Small intestine (tissue), 16 donors: ENCODE results near the gene ANAPC1. TPM values are rescaled to one million over a fixed set of nuclear protein-coding genes. Genes with fewer than 3 reads are reported as not detected.
A peak's percentile ranks its signal among the peaks of the same experiment; 100 is the strongest.

ENCODE experiments used
- DNase-seq, 2 donors: peaks; one replicate each; pipeline versions ENCODE4 v3.0.0 to v3.0.0-alpha.2; 2013
- FAIRE-seq: peaks from 2 replicates; lab custom pipeline; 2012; peaks lifted over from hg19 to GRCh38; lab: Jason Lieb, UNC
- H3K27ac ChIP-seq, 3 donors: one replicate each; pipeline ENCODE4 v1.5.1; 2013; ENCODE audit warnings: low read length in 2 of 3, mild to moderate bottlenecking in 2 of 3, control low read depth in 1 of 3, inconsistent platforms in 1 of 3, low read depth in 1 of 3, moderate library complexity in 1 of 3
- H3K27me3 ChIP-seq, 3 donors: one replicate each; pipeline ENCODE4 v1.6.1; 2013; ENCODE audit warnings: low read length in 3 of 3, inconsistent platforms in 1 of 3; ENCODE audit not compliant: control insufficient read depth in 3 of 3, insufficient read depth in 3 of 3
- H3K36me3 ChIP-seq, 3 donors: one replicate each; pipeline ENCODE4 v1.6.1; 2013; ENCODE audit warnings: low read length in 3 of 3, inconsistent platforms in 1 of 3, low read depth in 1 of 3, mild to moderate bottlenecking in 1 of 3, moderate library complexity in 1 of 3; ENCODE audit not compliant: control insufficient read depth in 3 of 3, insufficient read depth in 2 of 3
- H3K4me1 ChIP-seq, 3 donors: one replicate each; pipeline ENCODE4 v1.6.1; 2013; ENCODE audit warnings: low read length in 2 of 3, inconsistent platforms in 1 of 3, low read depth in 1 of 3, mild to moderate bottlenecking in 1 of 3, moderate library complexity in 1 of 3; ENCODE audit not compliant: control insufficient read depth in 3 of 3, insufficient read depth in 2 of 3
- H3K4me3 ChIP-seq, 3 donors: one replicate each; pipeline ENCODE4 v1.5.1; 2013; ENCODE audit warnings: low read length in 3 of 3, control low read depth in 1 of 3, inconsistent platforms in 1 of 3, low read depth in 1 of 3, mild to moderate bottlenecking in 1 of 3, moderate library complexity in 1 of 3
- H3K9me3 ChIP-seq, 2 donors: one replicate each; pipeline ENCODE4 v1.6.1; 2013; ENCODE audit warnings: low read depth in 1 of 2, low read length in 1 of 2; ENCODE audit not compliant: control insufficient read depth in 2 of 2, insufficient read depth in 1 of 2
- WGBS, 3 donors: extraction: QIAGEN DNeasy Blood & Tissue Kit; methylation state at CpG; one replicate each; pipeline ENCODE4 v1.1.7; 2013; 5-methylcytosine and 5-hydroxymethylcytosine counted together
- long read RNA-seq, 10 donors: transcript quantifications; one replicate each; lab custom pipeline, GENCODE V29; 2026
- polyA plus RNA-seq, 4 donors: library from polyadenylated mRNA; stranded (reverse) in 3 of 4; unstranded in 1 of 4; fragments of 200-250 nt in 3 of 4; fragments of 120-200 nt in 1 of 4; gene quantifications; one replicate each; pipeline versions ENCODE4 v1.2.1 to v1.2.3, GENCODE V29; 2013
- donor health status: healthy with polysubstance abuse.
- donor health status: control.
- donor health status: control.
- donor health status: Bipolar disorder and iron deficiency.
- donor health status: healthy.

The ANAPC1 gene
- 10 to 100 TPM in 2 of 4 donors, 1 to 10 TPM in 2; 2.4 to 23.9 (median 8.4) TPM for polyA plus RNA-seq
- long read RNA-seq, donor 1: 0 reads
- long read RNA-seq, donor 2: 0 reads
- long read RNA-seq, donor 3: 0 reads
- long read RNA-seq, donor 4: 0 reads
- long read RNA-seq, donor 5, partial matches to known transcripts: 0 of 1 reads
- long read RNA-seq, donor 5, other reads (novel, unspliced or antisense): 0 of 1 reads
- long read RNA-seq, donor 6, partial matches to known transcripts: 0 of 1 reads
- long read RNA-seq, donor 6, other reads (novel, unspliced or antisense): 0 of 1 reads
- long read RNA-seq, donor 7: 0 reads
- long read RNA-seq, donor 8: 0 reads
- long read RNA-seq, donor 9: 0 reads
- long read RNA-seq, donor 10, partial matches to known transcripts: 0 of 2 reads
- long read RNA-seq, donor 10, other reads (novel, unspliced or antisense): 0 of 2 reads

- FAIRE-seq (no peak), DNase-seq (peak; percentile 87 to 95)
- H3K36me3 ChIP-seq: peaks cover 0 to 3% (median 2%) of the 10 kb centered on the region in 3 donors
- 0 to 1% (median 0%) methylated on average over 55 to 73 of the region's 73 CpGs for WGBS, 3 donors
- H3K9me3 ChIP-seq: no peaks in the 10 kb centered on the region
- peak within 1 kb of the TSS; percentile 90 to 98 (median 91) for H3K27ac ChIP-seq
- peak within 1 kb of the TSS; percentile 92 to 100 (median 98) for H3K4me3 ChIP-seq
- H3K27me3 ChIP-seq: no peaks in the 10 kb centered on the region
- no peaks in the 10 kb centered on the region for H3K4me1 ChIP-seq
These were observed at the start of gene ANAPC1 for GRCh38 chr2:111883661-111884591. Gene ANAPC1 (minus strand): TSS chr2:111884193. CDS start chr2:111880825, 3,368 bp downstream.

GRCh38 chr2:111932841-111933291, 48.9 kb upstream of the ANAPC1 start:
- WGBS, 3 donors: 65 to 88% (median 71%) methylated on average over 4 of the region's 4 CpGs
- no peak for FAIRE-seq
- H3K27ac ChIP-seq: no peak overlapping the region

GRCh38 chr2:111930875-111931274, 46.9 kb upstream of the ANAPC1 start:
- WGBS, 3 donors: 51 to 73% (median 63%) methylated on average over 2 of the region's 2 CpGs
- H3K4me1 ChIP-seq: no peaks in the 10 kb centered on the region
- H3K27me3 ChIP-seq: no peaks in the 10 kb centered on the region
- H3K9me3 ChIP-seq: no peaks in the 10 kb centered on the region
- no peak overlapping the region for H3K27ac ChIP-seq
- H3K36me3 ChIP-seq: peaks cover 0 to 13% (median 0%) of the 10 kb centered on the region in 3 donors
- DNase-seq (no peak), FAIRE-seq (no peak)
- H3K4me3 ChIP-seq: no peak overlapping the region

More at GRCh38 chr2:111932841-111933291, 48.9 kb upstream of the ANAPC1 start:
- H3K27me3 ChIP-seq: no peaks in the 10 kb centered on the region
- DNase-seq: no peak
- no peak overlapping the region for H3K4me3 ChIP-seq
- no peaks in the 10 kb centered on the region for H3K9me3 ChIP-seq
- peaks cover 0 to 13% (median 0%) of the 10 kb centered on the region in 3 donors for H3K36me3 ChIP-seq
- H3K4me1 ChIP-seq: no peaks in the 10 kb centered on the region

- Histone ChIP-seq H3K36me3 (peaks cover 0 to 13% (median 0%) of the 10 kb centered on the region in 3 donors), H3K27me3 (no peaks in the 10 kb centered on the region), H3K4me3 (no peak overlapping the region), H3K9me3 (no peaks in the 10 kb centered on the region), H3K27ac (no peak overlapping the region), H3K4me1 (no peaks in the 10 kb centered on the region)
- no peak for FAIRE-seq
- 69 to 94% (median 83%) methylated on average over 6 of the region's 6 CpGs for WGBS, 3 donors
- no peak for DNase-seq
These were observed 46.4 kb upstream of the ANAPC1 start for GRCh38 chr2:111930409-111930808.

GRCh38 chr2:111927723-111928122, 43.7 kb upstream of the ANAPC1 start:
- Histone ChIP-seq H3K27me3 (no peaks in the 10 kb centered on the region), H3K9me3 (no peaks in the 10 kb centered on the region), H3K4me3 (no peak overlapping the region), H3K27ac (no peak overlapping the region), H3K4me1 (no peaks in the 10 kb centered on the region), H3K36me3 (peaks cover 0 to 22% (median 0%) of the 10 kb centered on the region in 3 donors)
- WGBS, 3 donors: 72 to 83% (median 76%) methylated on average over 2 of the region's 2 CpGs
- DNase-seq (no peak), FAIRE-seq (no peak)

DNA sequence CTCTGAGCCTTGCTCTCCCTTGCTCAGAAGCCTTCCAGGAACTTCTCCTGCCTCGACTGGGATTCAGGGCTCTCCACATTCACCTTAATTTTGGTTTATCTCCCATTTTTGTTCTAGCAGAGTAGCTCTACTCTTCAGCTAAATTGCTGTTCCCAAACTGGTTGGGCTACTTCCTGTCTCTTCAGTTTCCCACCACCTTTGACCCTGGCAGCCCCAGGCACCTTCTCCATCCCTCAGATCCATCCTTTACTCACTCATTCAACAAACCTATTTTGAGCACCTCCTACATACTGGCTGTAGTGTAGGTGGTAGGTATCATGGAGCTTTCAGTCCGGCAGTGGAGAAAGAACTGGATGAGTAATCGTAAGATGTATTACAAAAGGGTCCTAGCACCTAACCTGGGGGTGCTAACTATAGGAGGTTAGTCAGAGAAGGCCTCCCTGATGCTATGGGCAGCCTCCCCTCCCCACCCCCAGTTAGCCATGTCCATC, 40.7 kb upstream of the ANAPC1 start:
- Histone ChIP-seq H3K27me3 (no peaks in the 10 kb centered on the region), H3K9me3 (no peaks in the 10 kb centered on the region), H3K4me3 (no peak overlapping the region), H3K4me1 (peaks cover 0 to 10% (median 0%) of the 10 kb centered on the region in 3 donors), H3K27ac (no peak overlapping the region), H3K36me3 (peaks cover 0 to 13% (median 0%) of the 10 kb centered on the region in 3 donors)
- FAIRE-seq (no peak), DNase-seq (no peak)
- 82 to 86% (median 85%) methylated on average over 3 of the region's 3 CpGs for WGBS, 3 donors

GRCh38 chr2:111923276-111923804, 39.3 kb upstream of the ANAPC1 start:
- WGBS, 3 donors: 65 to 72% (median 68%) methylated on average over 4 of the region's 4 CpGs
- Histone ChIP-seq H3K4me3 (no peak overlapping the region), H3K4me1 (peaks cover 6 to 23% (median 11%) of the 10 kb centered on the region in 3 donors), H3K27me3 (no peaks in the 10 kb centered on the region), H3K9me3 (no peaks in the 10 kb centered on the region), H3K27ac (no peak overlapping the region), H3K36me3 (peaks cover 0 to 9% (median 0%) of the 10 kb centered on the region in 3 donors)
- no peak for DNase-seq
- FAIRE-seq: no peak
